Head of caudate nucleus (tissue), 42 donors: Measurements from ENCODE around the gene ALDOA.
"Not testable (repeated sequence)": the region's sequence is repeated elsewhere in the genome, so short reads cannot be mapped to it uniquely, and the experiment has no call there.

Source experiments
- DNase-seq, 42 donors: peaks; one replicate each; pipeline versions ENCODE4 v3.0.0 to v3.0.0-alpha.2; 2020 to 2021; ENCODE audit warnings: mixed read lengths in 7 of 42
- intact Hi-C: fragments of 100-400 bp; cut with DNase I; formaldehyde crosslinking; loops from one replicate; pipeline ENCODE4 v1.15.0; 2022

Gene ALDOA

GRCh38 chr16:30096862-30097563, 31.5 kb downstream of the ALDOA start:
- no peak for DNase-seq
- intact Hi-C loops, result no loop called here

- intact Hi-C loops, result no loop called here
- DNase-seq, result no peak
Measured at GRCh38 chr16:30104090-30104489, 38.5 kb downstream of the ALDOA start.

GRCh38 chr16:30104492-30104891, 38.9 kb downstream of the ALDOA start:
- DNase-seq, result no peak
- intact Hi-C loops, result no loop called here

- intact Hi-C loops, result no loop called here
- no peak for DNase-seq
Measured at GRCh38 chr16:30108059-30108850, 42.7 kb downstream of the ALDOA start.

GRCh38 chr16:30110661-30111060, 45.1 kb downstream of the ALDOA start:
- DNase-seq, result no peak
- intact Hi-C loops, result no loop called here

GRCh38 chr16:30112197-30113030, 46.9 kb downstream of the ALDOA start:
- intact Hi-C loops, result no loop called here
- peak in 25 of 42 donors; percentile 21 to 79 (median 54) for DNase-seq

GRCh38 chr16:30113031-30113710, 47.6 kb downstream of the ALDOA start, which contains the start of gene GDPD3:
Gene GDPD3, minus strand, starts transcription at chr16:30113537. Its CDS starts 59 bp downstream, at chr16:30113478.
- intact Hi-C loops, result no loop called here
- DNase-seq, result no peak

- DNase-seq, result no peak
- intact Hi-C loops, result no loop called here
Measured at GRCh38 chr16:30113711-30114333, 48.3 kb downstream of the ALDOA start.

- intact Hi-C loops, result no loop called here
Measured at GRCh38 chr16:30114411-30114810, 48.9 kb downstream of the ALDOA start.

GRCh38 chr16:30114833-30115232, 49.3 kb downstream of the ALDOA start:
- DNase-seq, intact Hi-C loops: not testable (repeated sequence)

More at GRCh38 chr16:30114411-30114810, 48.9 kb downstream of the ALDOA start:
- DNase-seq, result no peak

GRCh38 chr16:30115238-30115637, 49.7 kb downstream of the ALDOA start:
- no peak for DNase-seq
- intact Hi-C loops, result no loop called here

- DNase-seq, result no peak
- intact Hi-C loops, result no loop called here
Measured at GRCh38 chr16:30116291-30117207, 51.0 kb downstream of the ALDOA start.

GRCh38 chr16:30117768-30118167, 52.2 kb downstream of the ALDOA start:
- DNase-seq, result no peak
- intact Hi-C loops, result no loop called here

- DNase-seq, result no peak
- intact Hi-C loops, result no loop called here
Measured at GRCh38 chr16:30119428-30119827, 53.9 kb downstream of the ALDOA start.
